Activated CD4-positive, alpha-beta T cell treated with anti-CD3 and anti-CD28 coated beads for 1 hour (primary cell): ENCODE results near the gene SIPA1L3.

ENCODE experiments used
- DNase-seq: peaks from one replicate; pipeline ENCODE4 v3.0.0-alpha.2; 2020

The SIPA1L3 gene

GRCh38 chr19:38003438-38004185 is 96.6 kb downstream of the SIPA1L3 start:
- DNase-seq, result no peak

DNA sequence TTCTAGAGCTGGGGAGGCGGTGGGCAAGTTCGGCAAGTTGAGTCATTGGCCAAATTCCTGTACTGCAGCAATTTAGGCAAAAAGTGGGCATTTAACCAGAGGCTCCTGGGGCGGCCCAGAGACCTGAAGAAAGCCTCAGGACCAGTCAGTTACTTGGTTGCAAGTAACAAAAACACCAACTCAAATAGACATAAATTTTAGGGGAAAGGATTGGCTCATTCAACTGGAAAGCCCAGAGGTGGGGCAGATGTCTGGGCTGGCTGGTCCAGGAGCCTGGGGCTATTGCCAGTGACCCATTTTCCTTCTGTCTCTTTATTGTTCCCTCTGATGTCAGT is 97.1 kb downstream of the SIPA1L3 start:
- DNase-seq, result no peak

DNA sequence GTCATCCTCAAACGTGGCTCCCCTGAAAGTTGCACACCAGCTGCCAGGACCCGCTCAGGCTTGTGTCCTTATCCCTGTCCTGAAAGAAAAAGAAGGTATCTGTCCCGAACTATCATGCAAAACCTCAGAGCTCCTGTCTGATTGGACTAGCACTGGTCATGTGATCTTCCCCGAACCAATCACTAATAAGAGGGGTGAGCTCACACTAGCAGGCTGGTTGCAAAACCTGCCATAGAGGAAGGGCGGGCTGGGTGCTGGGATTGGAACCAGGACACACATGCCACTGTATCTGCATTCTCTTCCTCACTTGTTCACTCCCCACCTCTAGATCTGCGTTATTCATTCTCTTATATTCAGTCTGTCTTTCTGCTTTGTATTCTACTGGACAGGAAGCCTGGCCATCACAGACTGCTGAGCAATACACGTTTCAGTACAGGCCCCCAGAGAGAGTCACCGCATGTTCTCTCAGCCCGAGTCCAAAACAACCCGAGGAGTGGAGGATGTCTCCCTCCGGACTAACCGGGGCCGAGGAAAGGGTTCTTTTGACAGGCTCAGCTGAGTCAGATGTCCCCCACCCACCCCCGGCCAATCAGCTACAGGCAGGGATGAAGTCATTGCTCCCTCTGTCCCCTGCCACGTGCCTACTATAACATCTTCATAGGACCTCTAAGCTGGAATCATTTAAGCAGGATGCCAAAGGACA is 97.7 kb downstream of the SIPA1L3 start:
- DNase-seq, result no peak

GRCh38 chr19:38005224-38005614 is 98.2 kb downstream of the SIPA1L3 start:
- no peak for DNase-seq

GRCh38 chr19:38006361-38007045 is 99.5 kb downstream of the SIPA1L3 start:
- no peak for DNase-seq

DNA sequence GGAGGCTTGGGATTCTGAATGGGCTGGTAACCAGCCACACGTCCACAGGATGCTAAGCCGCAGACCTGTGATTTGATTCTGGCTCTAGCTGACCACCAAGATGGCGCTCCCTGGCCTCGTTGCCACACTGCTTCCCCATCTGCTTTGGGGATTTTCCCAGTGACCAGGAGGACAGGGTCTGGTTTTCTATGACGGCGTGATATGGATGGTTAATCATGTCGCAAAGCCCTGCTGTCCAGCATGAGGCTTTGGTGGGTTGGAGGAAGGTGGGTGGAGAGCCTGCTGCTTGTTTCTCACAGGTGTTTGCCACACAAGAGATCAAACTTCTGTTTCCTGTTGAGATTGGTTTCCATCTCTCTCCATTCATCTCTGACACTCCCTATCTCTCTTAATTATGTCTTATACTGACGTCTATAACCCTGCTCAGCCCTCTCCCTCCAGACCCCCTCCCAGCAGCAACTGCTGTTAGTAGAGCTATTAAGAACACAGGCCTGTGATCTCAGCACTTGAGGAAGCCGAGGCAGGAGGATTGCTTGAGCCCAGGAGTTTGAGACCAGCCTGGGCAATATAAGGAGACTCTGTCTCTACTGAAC is 102.7 kb downstream of the SIPA1L3 start:
- DNase-seq, result no peak

DNA sequence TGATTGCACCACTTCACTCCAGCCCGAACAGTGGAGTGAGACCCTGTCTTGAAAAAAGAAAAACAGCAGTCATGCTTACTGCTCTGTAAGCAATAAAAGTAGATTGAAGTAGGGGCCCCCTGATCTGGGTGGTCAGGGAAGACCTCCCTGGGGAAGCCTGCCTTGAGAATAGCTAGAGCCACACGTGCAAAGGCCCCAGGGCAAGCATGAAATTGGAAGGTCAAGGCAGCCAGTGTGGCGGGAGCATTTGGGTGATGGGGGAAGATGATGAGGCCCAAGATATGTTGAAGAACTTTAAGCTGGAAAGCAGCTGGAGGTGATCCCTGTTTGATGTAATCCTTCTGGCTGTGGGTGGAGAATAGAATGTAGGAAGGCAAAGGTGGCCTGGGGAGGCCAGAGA is 104.4 kb downstream of the SIPA1L3 start:
- no peak for DNase-seq

DNA sequence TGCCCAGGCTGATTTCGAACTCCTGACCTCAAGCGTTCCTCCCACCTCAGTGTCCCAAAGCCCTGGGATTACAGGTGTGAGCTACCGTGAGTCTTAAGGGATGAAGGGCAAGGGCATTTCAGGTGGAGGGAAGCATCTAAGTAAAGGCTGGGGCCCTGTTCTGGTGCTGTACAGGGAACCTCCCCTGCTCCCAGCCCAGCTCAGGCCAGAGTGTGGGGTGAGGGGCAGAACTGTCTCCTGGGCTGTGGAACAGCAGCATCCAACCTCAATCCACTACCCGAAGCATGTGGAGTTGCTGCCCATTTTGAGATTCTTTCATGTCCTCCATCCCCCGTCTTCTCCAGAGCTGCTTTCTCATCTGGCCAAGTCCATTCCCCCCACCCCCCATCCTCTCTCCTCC is 105.3 kb downstream of the SIPA1L3 start:
- no peak for DNase-seq

GRCh38 chr19:38012944-38013343 is 105.9 kb downstream of the SIPA1L3 start:
- DNase-seq, result no peak

DNA sequence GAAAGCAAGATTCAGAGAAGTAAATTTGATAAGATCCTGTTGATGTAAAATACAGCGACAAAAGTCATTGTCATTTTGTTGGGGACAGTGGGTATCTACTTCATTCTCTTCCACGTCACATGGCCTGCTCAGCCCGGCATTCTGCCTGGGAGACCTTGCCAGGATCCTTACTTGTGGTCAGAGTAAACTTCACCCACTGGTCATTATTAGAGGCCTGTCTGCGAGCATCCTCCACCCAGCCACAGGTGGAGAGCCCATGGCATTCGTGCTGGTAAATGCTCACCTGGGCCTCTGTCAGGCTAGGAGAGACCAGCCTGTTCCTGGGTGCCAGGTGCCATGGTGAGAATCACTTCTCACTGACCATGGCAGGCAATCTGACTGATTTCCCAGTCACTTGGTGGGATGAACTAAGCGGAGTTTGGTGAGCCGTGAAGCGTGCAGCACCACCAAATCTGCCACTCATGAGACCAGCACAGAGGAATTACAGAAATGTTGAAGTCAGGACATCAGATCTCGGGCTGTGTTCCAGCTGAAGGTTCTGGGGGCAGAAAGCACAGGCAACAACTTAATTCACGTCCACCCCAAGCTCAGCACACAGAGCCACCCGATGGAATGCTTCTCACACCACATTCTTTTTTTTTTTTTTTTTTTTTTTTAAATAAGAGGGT is 107.0 kb downstream of the SIPA1L3 start:
- DNase-seq, result no peak

- DNase-seq, result no peak
These were observed 108.2 kb downstream of the SIPA1L3 start for GRCh38 chr19:38015216-38015615.

DNA sequence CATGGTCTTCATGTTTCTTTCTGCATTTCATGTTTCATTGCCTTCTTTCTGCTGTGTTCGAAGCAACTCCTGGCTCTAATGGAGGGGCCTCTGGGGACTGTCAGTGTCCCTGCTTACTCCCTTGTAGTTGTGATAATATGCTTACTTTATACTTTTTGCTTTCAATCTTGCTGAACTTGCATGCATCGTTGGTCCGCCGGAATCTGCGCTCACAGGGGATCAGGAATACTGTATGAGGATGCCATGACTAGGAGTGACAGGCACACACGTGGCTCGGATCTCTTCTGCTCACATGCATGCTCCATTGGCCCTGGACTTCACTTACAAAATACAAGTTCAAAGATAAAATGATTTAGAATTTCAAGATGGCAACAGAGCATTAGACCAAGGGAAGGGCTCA is 108.8 kb downstream of the SIPA1L3 start:
- no peak for DNase-seq

- no peak for DNase-seq
These were observed 110.6 kb downstream of the SIPA1L3 start for GRCh38 chr19:38017401-38018151.

DNA sequence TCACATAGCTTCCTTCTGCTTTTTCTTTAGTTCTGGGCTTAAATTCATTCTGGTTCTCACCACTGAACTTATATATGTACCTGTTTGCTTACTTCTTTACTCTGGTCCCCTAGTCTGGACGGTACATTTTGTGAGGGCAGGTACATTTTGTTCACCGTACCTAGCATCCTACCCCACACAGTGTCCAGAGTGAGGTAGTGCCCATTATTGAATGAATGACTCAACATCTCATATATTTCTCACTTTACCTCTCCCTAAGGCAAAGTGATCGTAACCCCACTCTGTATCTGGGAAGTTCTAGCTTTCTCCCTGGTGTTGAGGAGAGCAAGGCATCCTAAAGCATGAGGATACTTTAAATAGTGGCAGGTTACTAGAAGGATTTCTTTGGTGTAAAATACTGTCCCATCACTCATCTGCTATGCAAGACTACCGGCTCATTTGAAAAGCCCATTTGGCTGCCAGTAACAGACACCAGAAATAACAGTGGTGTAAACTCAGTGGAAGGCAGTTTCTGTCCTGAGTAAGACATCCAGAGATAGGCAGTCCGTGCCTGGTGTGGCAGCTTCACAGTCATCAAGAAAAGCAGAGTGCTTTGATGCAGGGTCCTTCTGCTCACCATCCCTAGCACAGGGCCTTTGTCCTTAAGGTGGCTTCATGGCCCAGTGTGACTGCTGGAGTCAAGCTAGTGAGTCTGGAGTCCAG is 111.8 kb downstream of the SIPA1L3 start:
- no peak for DNase-seq

- DNase-seq, result no peak
These were observed 112.4 kb downstream of the SIPA1L3 start for GRCh38 chr19:38019396-38019724.

- no peak for DNase-seq
These were observed 113.3 kb downstream of the SIPA1L3 start for GRCh38 chr19:38020311-38020710.

DNA sequence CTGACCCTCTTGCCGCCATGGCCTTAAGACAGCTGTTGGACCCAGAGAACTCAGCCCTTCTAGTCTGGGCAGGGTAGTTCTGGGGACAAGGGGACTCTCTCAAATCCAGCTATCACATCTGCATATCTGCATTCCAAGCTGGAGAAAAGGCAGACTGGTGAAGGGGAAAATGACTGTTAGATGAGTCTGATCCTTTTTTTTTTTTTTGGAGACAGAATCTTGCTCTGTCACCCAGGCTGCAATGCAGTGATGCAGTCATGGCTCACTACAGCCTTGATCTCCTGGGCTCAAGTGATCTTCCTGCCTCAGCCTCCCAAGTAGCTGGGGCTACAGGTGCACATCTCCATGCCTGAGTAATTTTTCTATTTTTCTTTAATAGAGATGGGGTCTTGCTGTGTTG is 114.3 kb downstream of the SIPA1L3 start:
- DNase-seq, result no peak

DNA sequence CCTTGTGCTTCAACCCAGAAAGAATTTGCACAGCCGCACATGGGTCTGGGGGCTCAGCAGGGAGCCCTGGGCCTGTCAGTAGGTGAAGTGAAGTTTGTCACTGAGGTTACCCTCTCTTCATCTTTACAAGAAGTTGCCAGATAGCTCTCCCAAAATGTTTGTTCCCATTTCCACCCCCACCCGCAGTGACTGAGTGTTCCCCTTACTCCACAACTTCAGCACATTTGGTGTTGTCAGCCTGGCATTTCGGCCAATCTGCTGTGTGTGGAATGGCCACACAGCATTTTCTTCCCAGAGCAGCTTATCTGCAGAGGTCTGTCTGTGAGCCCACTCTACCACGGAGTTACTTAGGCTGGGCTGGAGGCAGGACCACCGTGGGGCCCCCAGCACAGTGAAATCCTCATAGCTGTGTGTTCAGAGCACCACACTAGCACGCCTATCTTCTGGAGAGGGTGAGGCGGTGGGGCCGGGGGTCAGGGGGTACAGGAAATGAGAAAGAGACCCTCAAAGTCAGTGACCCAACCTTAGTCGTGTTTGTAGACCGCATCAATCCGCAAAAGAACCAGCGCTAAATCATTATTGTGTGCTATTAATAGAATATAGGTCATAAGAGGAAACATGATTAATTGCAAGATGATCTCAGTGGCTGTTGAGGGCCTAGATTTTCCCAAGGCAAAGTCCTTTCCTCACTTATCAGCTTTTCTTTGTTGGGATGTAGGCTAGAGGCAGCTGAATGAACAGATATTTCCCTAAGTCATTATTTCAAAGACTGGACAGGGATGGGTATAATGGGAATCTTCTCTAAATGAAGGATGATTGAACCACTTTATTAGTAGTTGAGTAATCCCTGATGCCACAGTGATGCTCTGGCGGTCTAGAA is 116.0 kb downstream of the SIPA1L3 start:
- no peak for DNase-seq

GRCh38 chr19:38023671-38024541 is 116.9 kb downstream of the SIPA1L3 start:
- DNase-seq, result no peak
